Measurements from ENCODE around the gene FOXO6. TPM values are rescaled to one million over a fixed set of nuclear protein-coding genes. Genes with fewer than 3 reads are reported as not detected.

Gene FOXO6
- total RNA-seq, 1 donor from 2014 or later: not detected

- DNase-seq (ENCODE audit: low read depth in 2 of 2): no peak
Observed at GRCh38 chr1:41365772-41366454, 4.7 kb downstream of the FOXO6 start.

DNA sequence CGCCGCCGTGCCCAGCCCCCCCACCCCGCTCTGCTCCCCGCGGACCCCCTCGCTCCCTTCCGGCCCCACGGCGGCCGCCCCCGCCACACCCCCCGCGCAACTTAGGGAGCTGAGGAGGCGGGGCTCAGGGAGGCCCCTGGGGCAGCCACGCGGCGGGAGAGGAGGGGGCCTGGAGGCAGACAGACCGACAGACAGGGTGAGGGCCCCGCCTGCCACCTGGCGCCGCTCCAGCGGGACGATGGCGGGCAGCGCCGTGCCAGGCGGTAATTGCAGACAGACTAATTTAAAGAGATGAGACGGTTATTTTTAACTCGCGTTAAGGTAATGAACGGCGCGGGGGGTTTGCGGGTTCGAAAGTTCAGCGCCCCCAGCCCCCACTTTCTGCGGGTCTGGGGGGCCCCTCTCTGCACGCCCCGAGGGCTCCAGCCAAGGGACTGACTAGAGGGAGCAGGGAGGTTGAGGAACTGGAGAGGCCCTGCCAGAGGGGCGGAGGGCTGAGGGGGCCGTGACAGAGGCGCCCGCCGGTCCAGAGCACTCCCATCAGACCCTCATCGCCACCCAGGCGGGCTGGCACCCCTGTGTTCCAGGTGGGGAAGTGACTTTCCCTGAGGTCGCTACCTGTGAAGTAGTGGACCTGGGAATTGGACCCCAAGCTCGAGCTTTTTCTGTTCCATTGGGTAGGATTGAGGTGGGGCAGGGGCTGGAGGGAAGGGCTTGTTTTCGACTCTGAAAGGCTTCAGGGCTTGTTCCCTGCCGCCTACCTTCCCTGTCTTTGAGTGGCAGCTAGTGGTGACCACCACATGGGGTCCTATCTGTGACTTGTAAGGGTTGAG is 5.4 kb downstream of the FOXO6 start:
- no peak for DNase-seq (ENCODE audit: low read depth in 2 of 2)

GRCh38 chr1:41367288-41367642 is 6.0 kb downstream of the FOXO6 start:
- DNase-seq (ENCODE audit: low read depth in 2 of 2): no peak

- DNase-seq (ENCODE audit: low read depth in 2 of 2): no peak
Observed at GRCh38 chr1:41368366-41368765, 7.1 kb downstream of the FOXO6 start.

DNA sequence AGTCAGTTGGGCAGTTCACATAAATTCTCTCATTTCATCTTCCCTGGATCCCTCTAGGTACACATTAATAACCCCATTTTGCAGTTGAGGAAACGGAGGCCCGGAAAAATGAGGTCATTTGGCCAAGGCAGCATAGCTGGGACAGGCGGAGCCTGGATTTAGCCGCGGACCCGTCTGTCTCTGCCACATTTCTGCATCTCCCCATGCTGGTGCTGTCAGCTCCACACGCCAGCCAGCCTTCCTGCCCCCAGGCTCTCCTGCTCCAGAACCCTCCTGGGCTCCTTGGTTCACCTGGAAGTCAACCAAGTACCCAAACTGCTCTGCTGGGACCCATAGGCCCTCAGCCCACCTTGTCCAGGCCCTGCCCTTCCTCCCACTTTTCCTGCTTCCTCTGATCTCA is 7.6 kb downstream of the FOXO6 start:
- DNase-seq (ENCODE audit: low read depth in 2 of 2): no peak

- no peak for DNase-seq (ENCODE audit: low read depth in 2 of 2)
Observed at GRCh38 chr1:41369531-41369930, 8.3 kb downstream of the FOXO6 start.

DNA sequence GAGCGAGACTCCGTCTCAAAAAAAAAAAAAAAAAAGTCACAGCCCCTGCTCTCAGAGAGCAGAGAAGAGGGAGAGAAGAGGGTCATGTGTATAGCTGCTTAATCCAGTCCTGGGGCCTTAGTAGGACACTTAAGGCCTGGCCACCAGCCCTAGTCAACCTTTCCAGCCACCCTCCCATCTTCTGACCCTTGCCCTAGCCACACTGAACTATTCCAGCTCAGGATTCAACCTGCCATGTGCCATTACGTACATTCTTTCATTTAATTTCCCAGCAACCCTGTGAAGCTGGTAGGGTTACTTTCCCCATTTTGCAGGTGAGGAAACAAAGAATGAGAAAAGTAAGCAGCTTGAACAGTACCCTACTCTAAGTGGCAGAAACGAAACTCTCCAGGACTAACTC is 9.0 kb downstream of the FOXO6 start:
- DNase-seq (ENCODE audit: low read depth in 2 of 2): no peak

- no peak for DNase-seq (ENCODE audit: low read depth in 2 of 2)
Observed at GRCh38 chr1:41370756-41371420, 9.7 kb downstream of the FOXO6 start.

DNA sequence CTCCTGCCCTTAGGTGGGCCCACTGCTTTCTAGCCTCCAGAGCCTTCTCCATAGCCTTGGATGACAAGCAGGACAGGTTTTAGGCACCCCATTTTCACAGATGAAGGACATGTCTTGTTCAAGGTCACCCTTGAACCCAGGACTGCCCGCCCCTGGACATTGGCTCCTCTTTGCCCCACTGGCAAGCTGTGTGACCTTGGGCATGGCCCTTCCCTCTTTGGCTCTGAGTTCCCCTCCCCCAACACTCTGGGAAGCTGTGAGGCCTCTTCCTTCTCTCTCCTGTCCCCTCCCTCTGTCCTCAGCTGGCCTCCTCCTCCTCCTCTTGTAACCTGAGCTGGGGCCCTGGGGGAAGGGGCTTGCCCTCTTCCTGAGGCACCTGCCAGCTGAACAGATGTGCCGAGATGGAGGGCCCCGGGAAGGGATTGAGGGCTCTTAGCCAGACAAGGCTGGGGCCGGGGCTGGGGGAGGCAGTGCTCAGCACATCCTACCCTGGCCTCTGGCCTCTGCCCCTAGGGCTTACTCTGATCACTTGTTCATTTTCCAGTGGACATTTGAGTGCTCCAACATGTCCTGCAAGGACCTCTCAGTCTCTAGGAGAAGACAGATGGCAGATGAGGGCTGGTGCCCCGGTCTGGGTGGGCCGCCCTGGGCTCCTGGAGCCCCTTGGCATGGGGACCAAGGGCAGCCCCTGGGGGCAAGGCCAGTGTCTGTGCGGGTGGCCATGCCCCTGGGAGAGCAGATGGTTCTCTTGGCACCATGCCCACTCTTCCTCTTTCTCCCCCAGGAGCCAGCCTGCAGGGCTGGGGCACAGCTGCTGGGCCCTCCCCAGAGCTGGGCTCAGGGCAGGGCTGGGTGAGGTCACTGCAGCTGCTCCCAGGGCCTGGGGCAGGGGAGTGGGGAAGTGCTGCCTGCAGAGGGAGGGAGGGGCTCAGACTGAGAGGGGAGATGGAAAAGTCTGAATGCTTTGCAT is 10.7 kb downstream of the FOXO6 start:
- DNase-seq (ENCODE audit: low read depth in 2 of 2): no peak

GRCh38 chr1:41372600-41372993 is 11.4 kb downstream of the FOXO6 start:
- no peak for DNase-seq (ENCODE audit: low read depth in 2 of 2)

- no peak for DNase-seq (ENCODE audit: low read depth in 2 of 2)
Observed at GRCh38 chr1:41373373-41373772, 12.1 kb downstream of the FOXO6 start.

GRCh38 chr1:41374711-41375110 is 13.5 kb downstream of the FOXO6 start:
- no peak for DNase-seq (ENCODE audit: low read depth in 2 of 2)

- DNase-seq (ENCODE audit: low read depth in 2 of 2): no peak
Observed at GRCh38 chr1:41377397-41377796, 16.2 kb downstream of the FOXO6 start.

DNA sequence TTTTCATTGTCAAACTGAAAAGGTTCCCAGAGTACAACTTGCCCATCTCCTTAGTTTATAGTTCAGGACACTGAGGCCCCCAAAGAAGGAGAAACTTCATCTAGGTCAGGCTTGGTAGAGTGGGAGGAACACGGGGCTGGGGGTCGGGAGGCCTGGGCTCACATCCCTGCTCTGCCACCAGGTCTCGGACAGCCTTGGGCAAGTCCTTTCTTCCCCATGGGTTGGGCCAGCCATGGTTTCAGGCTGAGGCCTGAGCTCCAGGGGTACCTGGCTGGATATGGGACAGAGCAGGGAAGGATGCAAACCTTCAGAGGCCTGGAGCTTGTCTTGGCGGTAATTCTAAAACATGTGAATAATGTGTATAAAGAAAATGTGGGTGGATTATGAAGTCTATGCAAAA is 17.0 kb downstream of the FOXO6 start:
- no peak for DNase-seq (ENCODE audit: low read depth in 2 of 2)

DNA sequence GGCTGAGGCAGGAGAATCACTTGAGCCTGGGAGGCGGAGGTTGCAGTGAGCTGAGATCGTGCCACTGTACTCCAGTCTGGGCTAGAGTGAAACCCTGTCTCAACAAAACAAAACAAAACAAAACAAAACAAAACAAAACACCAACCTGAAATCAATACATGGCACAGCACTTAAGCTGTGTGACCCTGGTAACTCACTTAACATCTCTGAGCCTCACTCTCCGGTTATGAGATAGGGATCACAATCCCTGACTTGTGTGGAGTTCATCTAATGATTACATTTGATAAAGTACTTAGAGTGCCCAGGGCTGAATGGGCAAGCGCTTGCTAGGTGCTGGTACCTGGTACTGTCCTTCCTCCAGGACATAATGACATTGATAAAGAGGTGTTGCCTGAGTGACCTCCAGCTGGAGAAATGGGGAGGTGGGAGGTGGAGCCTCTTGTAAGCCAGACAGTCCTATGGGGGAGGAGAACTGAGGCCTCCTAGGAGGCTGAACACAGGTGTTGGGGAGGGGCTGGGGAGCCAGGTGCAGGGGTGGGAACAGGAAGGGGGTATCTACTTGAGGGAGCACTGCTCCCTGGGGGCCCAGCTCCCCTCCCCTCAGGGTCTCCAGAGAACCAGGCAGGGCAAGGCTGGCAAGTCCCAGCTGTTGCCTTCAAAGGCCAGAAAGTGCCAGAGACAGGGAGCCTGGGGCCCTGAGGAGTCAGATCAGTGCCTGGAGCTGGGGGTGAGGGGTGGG is 17.9 kb downstream of the FOXO6 start:
- DNase-seq (ENCODE audit: low read depth in 2 of 2): no peak

GRCh38 chr1:41379738-41380130 is 18.5 kb downstream of the FOXO6 start:
- no peak for DNase-seq (ENCODE audit: low read depth in 2 of 2)

- no peak for DNase-seq (ENCODE audit: low read depth in 2 of 2)
Observed at GRCh38 chr1:41380195-41380594, 19.0 kb downstream of the FOXO6 start.

DNA sequence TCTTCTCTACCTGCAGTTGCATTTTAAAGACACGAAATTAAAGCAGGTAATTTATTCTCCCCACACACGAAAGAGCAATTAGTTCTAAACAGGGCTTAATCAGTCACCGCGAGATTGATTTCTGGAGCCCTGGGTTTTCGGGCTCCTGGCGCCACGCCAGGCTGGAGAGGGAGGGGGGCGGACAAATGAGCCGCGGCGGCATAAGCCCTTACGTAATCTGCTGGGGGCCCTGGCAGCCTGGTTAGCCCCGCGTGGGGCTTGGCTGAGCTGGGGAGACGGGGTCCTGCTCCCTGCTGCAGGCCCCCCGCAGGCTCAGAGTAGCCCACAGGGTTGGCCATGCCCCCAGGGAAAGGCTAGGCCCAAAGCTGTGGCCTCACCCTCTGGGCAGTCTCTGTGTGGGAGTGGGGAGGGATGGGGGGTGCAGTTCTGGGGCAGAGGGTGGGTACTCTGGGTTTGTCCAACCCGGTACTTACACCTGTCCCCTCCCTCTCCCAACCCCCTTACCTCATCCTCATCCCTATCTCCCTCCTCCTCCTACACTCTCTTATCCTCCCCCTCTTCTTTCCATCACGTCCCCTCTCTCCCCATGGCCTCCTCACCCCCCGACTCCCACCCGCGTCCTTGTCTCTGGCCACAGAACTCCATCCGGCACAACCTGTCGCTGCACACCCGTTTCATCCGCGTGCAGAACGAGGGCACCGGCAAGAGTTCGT is 19.9 kb downstream of the FOXO6 start:
- DNase-seq (ENCODE audit: low read depth in 2 of 2): no peak

DNA sequence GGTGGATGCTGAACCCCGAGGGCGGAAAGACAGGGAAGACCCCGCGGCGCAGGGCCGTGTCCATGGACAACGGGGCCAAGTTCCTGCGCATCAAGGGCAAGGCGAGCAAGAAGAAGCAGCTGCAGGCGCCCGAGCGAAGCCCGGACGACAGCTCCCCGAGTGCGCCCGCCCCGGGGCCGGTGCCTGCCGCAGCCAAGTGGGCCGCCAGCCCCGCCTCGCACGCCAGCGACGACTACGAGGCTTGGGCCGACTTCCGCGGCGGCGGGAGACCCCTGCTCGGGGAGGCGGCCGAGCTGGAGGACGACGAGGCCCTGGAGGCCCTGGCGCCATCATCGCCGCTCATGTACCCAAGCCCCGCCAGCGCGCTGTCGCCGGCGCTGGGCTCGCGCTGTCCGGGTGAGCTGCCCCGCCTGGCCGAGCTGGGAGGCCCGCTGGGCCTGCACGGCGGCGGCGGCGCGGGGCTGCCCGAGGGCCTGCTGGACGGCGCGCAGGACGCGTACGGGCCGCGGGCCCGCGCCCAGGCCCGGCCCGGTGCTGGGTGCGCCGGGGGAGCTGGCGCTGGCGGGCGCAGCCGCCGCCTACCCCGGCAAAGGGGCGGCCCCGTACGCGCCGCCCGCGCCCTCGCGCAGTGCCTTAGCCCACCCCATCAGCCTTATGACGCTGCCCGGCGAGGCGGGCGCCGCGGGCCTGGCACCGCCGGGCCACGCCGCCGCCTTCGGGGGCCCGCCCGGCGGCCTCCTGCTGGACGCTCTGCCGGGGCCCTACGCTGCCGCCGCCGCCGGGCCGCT is 20.7 kb downstream of the FOXO6 start:
- DNase-seq (ENCODE audit: low read depth in 2 of 2): peak; percentile 47 to 57

All from lung microvascular endothelial cell (primary cell).